Neural progenitor cell (in vitro differentiated cells): Measurements from ENCODE around the gene MRC1. TPM values are rescaled to one million over a fixed set of nuclear protein-coding genes. Genes with fewer than 3 reads are reported as not detected.

Experiments
- DNase-seq: peaks from one replicate; pipeline ENCODE4 v3.0.0-alpha.2; 2016; ENCODE audit warnings: low spot score
- H2AFZ ChIP-seq: fragments of 200-600 bp; sonication (generic); replicated peaks from 2 replicates; pipeline ENCODE4 v1.6.1; 2016; ENCODE audit warnings: antibody characterized with exemption
- H3F3A ChIP-seq: fragments of 200-600 bp; sonication (generic); 2 replicates; pipeline ENCODE4 v1.6.1; 2016; ENCODE audit warnings: antibody characterized with exemption, low read depth
- H3K27ac ChIP-seq: fragments of 200-600 bp; sonication (generic); 2 replicates; pipeline ENCODE4 v1.5.1; 2016; ENCODE audit warnings: mild to moderate bottlenecking
- H3K27me3 ChIP-seq: fragments of 200-600 bp; sonication (generic); 2 replicates; pipeline ENCODE4 v1.6.1; 2016; ENCODE audit warnings: mild to moderate bottlenecking, moderate library complexity
- H3K36me3 ChIP-seq: fragments of 200-600 bp; sonication (generic); 2 replicates; pipeline ENCODE4 v1.5.1; 2016
- H3K4me1 ChIP-seq: fragments of 200-600 bp; sonication (generic); 2 replicates; pipeline ENCODE4 v1.6.1; 2016; ENCODE audit warnings: mixed run types
- H3K4me2 ChIP-seq: fragments of 200-600 bp; sonication (generic); 2 replicates; pipeline ENCODE4 v1.6.1; 2016
- H3K4me3 ChIP-seq: fragments of 200-600 bp; sonication (generic); 2 replicates; pipeline ENCODE4 v1.5.1; 2016
- H3K79me2 ChIP-seq: fragments of 200-600 bp; sonication (generic); 2 replicates; pipeline ENCODE4 v1.6.1; 2016; ENCODE audit warnings: low read depth
- H3K9ac ChIP-seq: fragments of 200-600 bp; sonication (generic); 2 replicates; pipeline ENCODE4 v1.6.1; 2016
- H3K9me3 ChIP-seq: fragments of 200-600 bp; sonication (generic); 2 replicates; pipeline ENCODE4 v1.5.1; 2016; ENCODE audit warnings: low read depth
- H4K20me1 ChIP-seq: fragments of 200-600 bp; sonication (generic); 2 replicates; pipeline ENCODE4 v1.6.1; 2016; ENCODE audit warnings: low read depth
- H3K27ac Mint-ChIP-seq: 3 replicates; pipeline ENCODE4 v1.8.0; 2021; ENCODE audit warnings: mixed read lengths
- H3K27me3 Mint-ChIP-seq: 2 replicates; pipeline ENCODE4 v1.8.0; 2022; ENCODE audit warnings: low read depth, mild to moderate bottlenecking, inconsistent platforms, moderate library complexity, mixed read lengths; ENCODE audit not compliant: insufficient read depth
- H3K36me3 Mint-ChIP-seq: 3 replicates; pipeline ENCODE4 v1.8.0; 2021; ENCODE audit warnings: mixed read lengths
- H3K4me1 Mint-ChIP-seq: 3 replicates; pipeline ENCODE4 v1.8.0; 2021; ENCODE audit warnings: mixed read lengths
- H3K4me3 Mint-ChIP-seq: 3 replicates; pipeline ENCODE4 v1.8.0; 2021; ENCODE audit warnings: mild to moderate bottlenecking, moderate library complexity, mixed read lengths
- H3K9me3 Mint-ChIP-seq: 3 replicates; pipeline ENCODE4 v1.8.0; 2020; ENCODE audit warnings: mixed read lengths
- CTCF ChIP-seq: fragments of 200-600 bp; sonication (generic); IDR thresholded peaks from 2 replicates; pipeline ENCODE4 v1.5.1; 2017; ENCODE audit warnings: antibody characterized with exemption, mild to moderate bottlenecking
- EZH2 ChIP-seq: fragments of 200-600 bp; sonication (generic); IDR thresholded peaks from 2 replicates; pipeline ENCODE4 v1.6.1; 2017; ENCODE audit warnings: antibody characterized with exemption, mild to moderate bottlenecking, moderate library complexity
- EZH2phosphoT487 ChIP-seq: fragments of 200-600 bp; sonication (generic); IDR thresholded peaks from 2 replicates; pipeline ENCODE4 v1.6.1; 2017; ENCODE audit warnings: antibody characterized with exemption
- total RNA-seq: library from RNA; depleted of rRNA; stranded (reverse); fragments of >200 nt; gene quantifications from 2 replicates; pipeline ENCODE4 v1.2.3, GENCODE V29; 2015; ENCODE audit warnings: low replicate concordance

Gene MRC1
- total RNA-seq, 1 donor from 2014 or later = not detected

GRCh38 chr10:17782921-17783665 lies 26.1 kb upstream of the MRC1 start:
- Histone ChIP-seq H3K4me2 (no peak overlapping the region), H3F3A (no peaks in the 10 kb centered on the region), H3K27me3 (no peaks in the 10 kb centered on the region), H3K27ac (no peak overlapping the region), H4K20me1 (no peaks in the 10 kb centered on the region), H3K9ac (no peak overlapping the region), H2AFZ (peak overlapping the region; percentile 3), H3K4me1 (peaks cover 4% of the 10 kb centered on the region), H3K79me2 (no peaks in the 10 kb centered on the region), H3K36me3 (no peaks in the 10 kb centered on the region), H3K4me3 (no peak overlapping the region), H3K9me3 (no peaks in the 10 kb centered on the region)
- no peak overlapping the region for H3K27ac Mint-ChIP-seq
- H3K4me1 Mint-ChIP-seq = peaks cover 14% of the 10 kb centered on the region
- TF ChIP-seq EZH2 = no peak
- TF ChIP-seq CTCF = no peak
- TF ChIP-seq EZH2phosphoT487 = no peak
- DNase-seq = no peak
- no peaks in the 10 kb centered on the region for H3K36me3 Mint-ChIP-seq
- no peaks in the 10 kb centered on the region for H3K9me3 Mint-ChIP-seq
- peaks cover 5% of the 10 kb centered on the region for H3K27me3 Mint-ChIP-seq
- H3K4me3 Mint-ChIP-seq = no peak overlapping the region

GRCh38 chr10:17783751-17784150 lies 25.4 kb upstream of the MRC1 start:
- no peaks in the 10 kb centered on the region for H3F3A ChIP-seq
- H3K4me2 ChIP-seq = no peak overlapping the region
- Mint-ChIP-seq H3K27ac (no peak overlapping the region), H3K4me3 (no peak overlapping the region), H3K27me3 (peaks cover 5% of the 10 kb centered on the region), H3K36me3 (no peaks in the 10 kb centered on the region), H3K4me1 (peaks cover 16% of the 10 kb centered on the region), H3K9me3 (no peaks in the 10 kb centered on the region)
- no peaks in the 10 kb centered on the region for H3K79me2 ChIP-seq
- no peak for DNase-seq
- peaks cover 4% of the 10 kb centered on the region for H3K4me1 ChIP-seq
- H3K36me3 ChIP-seq = no peaks in the 10 kb centered on the region
- no peak overlapping the region for H3K27ac ChIP-seq
- H2AFZ ChIP-seq = peak overlapping the region; percentile 3
- H3K9ac ChIP-seq = no peak overlapping the region
- TF ChIP-seq EZH2 (no peak), CTCF (no peak), EZH2phosphoT487 (no peak)
- H4K20me1 ChIP-seq = no peaks in the 10 kb centered on the region
- H3K27me3 ChIP-seq = no peaks in the 10 kb centered on the region
- H3K4me3 ChIP-seq = no peak overlapping the region
- H3K9me3 ChIP-seq = no peaks in the 10 kb centered on the region

DNA sequence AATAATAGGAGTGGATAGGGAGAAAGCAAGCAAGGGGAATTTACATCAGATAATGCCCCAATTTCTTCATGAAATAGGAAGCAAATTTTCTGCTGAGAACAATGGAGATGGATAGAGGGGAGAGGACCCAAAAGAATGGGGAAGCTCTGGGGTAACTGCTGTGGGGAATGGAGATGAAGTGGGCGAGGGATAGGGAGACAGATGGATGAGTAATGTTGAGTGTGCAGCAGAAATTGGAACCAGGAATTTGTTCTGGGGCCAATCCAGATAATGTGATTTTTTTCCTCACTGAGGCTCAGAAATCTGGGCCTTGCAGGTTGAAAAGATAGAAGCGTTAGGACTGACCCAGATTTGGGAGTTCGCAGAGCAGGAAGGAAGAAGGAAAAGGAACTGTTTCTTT lies 24.5 kb upstream of the MRC1 start:
- Mint-ChIP-seq H3K9me3 (no peaks in the 10 kb centered on the region), H3K36me3 (no peaks in the 10 kb centered on the region), H3K27ac (no peak overlapping the region), H3K27me3 (peaks cover 5% of the 10 kb centered on the region), H3K4me1 (peaks cover 19% of the 10 kb centered on the region), H3K4me3 (no peak overlapping the region)
- Histone ChIP-seq H3K36me3 (no peaks in the 10 kb centered on the region), H3F3A (no peaks in the 10 kb centered on the region), H3K4me1 (peaks cover 4% of the 10 kb centered on the region), H2AFZ (no peak overlapping the region), H3K4me3 (no peak overlapping the region), H3K9ac (no peak overlapping the region), H3K27me3 (no peaks in the 10 kb centered on the region), H3K4me2 (no peak overlapping the region), H3K27ac (no peak overlapping the region), H3K79me2 (no peaks in the 10 kb centered on the region), H4K20me1 (no peaks in the 10 kb centered on the region), H3K9me3 (no peaks in the 10 kb centered on the region)
- TF ChIP-seq CTCF (no peak), EZH2 (no peak), EZH2phosphoT487 (no peak)
- no peak for DNase-seq
